ENCODE results near the gene A3GALT2.

- no peak for TF ChIP-seq GATA2 (IDR thresholded peaks at IDR 0.05; ENCODE audit: low read depth, low read length)
- no peak for TF ChIP-seq GATA3 (IDR thresholded peaks at IDR 0.05; ENCODE audit: low read depth, low read length)
Measured at GRCh38 chr1:33296082-33296458, 24.8 kb downstream of the A3GALT2 start.
